ENCODE results near the gene ALK.

Gene ALK

GRCh38 chr2:29495068-29495467, 426.3 kb downstream of the ALK start:
- DNase-seq (ENCODE audit: low read depth in 2 of 2), result no peak

GRCh38 chr2:29492701-29493100, 428.7 kb downstream of the ALK start:
- DNase-seq (ENCODE audit: low read depth in 2 of 2), result no peak

DNA sequence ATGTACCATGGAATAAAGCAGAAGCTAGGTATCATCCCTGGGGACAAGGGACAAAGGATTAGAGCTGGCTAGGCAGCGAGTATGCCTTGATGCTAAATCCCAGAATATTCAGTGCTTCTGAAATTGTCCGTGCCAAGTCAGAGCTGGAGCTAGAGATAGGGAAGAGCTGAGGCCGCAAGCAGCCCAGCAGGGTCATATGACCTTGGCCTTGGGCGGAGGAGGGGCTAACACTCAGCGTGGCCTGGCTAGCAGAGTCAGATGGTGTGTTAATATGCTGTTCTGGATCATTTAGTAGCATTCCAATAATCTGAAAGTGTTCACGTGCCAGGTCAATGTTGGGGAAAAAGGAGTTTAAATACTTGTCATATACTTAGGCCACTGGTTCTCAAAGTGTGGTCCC, 431.3 kb downstream of the ALK start:
- no peak for DNase-seq (ENCODE audit: low read depth in 2 of 2)

DNA sequence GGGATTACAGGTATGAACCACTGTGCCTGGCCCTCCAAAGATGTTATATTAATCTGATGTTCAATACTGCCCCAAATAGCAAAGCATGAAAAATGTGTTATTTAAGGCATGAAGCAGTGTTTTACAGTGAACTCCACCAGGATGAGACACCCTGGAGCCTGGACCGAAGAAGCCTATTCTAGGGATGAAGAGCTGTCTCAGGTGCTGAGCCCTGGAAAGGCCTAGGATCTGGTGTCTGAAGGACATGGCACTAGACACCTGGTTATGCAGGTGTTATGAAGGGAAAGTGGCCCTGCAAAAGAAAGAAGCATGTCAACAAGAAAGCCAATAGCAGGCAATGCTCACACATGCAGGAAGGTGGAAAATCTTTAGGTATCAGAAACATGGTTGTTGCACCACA, 431.8 kb downstream of the ALK start:
- no peak for DNase-seq (ENCODE audit: low read depth in 2 of 2)

DNA sequence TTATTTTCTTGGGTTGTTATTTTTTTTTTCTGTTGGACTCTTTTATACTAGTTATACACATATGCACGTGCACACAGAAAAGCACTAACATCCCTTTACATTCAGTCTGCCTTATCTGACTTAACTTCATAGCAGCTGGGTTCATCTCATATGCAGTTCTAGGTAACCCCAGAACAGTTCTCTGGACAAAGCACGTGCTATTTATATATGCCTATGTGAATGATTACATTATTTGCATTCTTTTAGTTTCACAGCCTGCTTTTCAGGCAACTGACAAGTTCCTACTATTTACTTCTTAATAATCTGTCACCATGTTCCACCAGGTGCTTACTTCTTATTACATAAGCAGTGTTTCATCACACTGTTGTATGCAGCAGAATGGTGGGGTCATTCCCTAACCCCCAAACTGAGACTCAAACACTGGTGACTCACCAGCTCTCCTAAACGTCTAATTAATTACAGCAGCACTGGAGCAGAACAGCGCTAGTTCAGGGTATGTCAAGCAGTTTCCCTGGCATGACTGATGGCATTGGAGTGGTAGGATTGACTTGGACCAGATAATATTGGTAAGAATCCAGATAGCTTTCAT, 433.3 kb downstream of the ALK start:
- no peak for DNase-seq (ENCODE audit: low read depth in 2 of 2)

DNA sequence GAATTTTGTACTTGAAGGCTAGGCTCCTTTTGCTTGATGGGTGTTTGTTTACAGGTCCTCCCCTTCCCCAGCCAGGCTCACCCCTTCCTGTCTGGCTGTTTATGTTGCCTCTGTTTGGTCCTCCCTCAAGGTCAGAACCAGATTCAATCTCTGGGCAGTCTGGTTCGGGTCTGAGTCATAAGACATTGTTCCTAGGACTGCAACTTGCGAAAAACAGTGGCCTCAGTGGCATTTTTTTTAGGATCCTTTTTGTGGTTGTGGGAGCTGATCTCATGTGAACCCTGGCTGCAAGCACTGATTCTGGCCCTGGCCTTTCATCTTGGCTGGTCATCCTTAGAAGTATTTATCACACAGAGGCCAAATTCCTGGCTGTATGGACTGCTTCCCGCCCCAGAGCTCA, 435.8 kb downstream of the ALK start:
- DNase-seq (ENCODE audit: low read depth in 2 of 2), result no peak

- DNase-seq (ENCODE audit: low read depth in 2 of 2), result no peak
Observed at GRCh38 chr2:29485117-29485516, 436.3 kb downstream of the ALK start.

DNA sequence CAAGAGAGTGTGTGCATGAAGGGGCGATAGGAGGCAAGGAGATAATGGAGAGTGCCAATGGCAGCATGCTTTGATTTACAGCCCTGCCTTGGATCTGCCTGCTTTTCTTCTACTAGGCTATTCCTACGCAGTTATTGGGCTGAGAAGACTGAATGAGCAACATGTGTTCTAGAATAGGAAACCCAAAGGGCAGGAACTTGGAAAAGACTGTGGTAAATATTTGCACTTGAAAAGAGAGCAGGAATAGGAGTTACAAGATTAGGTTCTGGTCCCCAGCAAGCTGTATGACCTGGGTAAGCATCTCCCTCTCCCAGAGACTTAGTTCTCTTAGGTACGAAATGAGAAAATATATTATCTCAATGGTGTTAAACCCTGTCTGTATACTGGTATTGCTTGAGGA, 438.5 kb downstream of the ALK start:
- no peak for DNase-seq (ENCODE audit: low read depth in 2 of 2)

DNA sequence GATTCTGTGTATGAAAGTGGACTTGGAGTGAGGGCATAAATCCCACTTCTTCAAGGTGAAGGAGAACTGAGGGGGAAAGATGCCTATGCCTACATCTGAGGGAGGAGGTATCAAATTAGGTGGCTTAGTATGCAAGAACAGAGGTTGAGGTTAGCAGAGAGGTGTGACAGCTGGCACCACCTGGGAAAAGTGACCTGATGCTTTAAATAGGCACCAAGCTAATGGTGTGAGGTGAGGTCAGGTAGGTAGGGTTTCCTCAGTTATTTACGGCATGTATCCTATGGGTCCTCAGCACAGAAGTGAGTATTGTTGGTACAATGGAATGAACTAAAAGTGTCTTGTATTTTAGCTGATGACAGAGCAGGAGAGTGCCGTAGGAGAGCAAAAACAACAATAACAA, 439.0 kb downstream of the ALK start:
- no peak for DNase-seq (ENCODE audit: low read depth in 2 of 2)

DNA sequence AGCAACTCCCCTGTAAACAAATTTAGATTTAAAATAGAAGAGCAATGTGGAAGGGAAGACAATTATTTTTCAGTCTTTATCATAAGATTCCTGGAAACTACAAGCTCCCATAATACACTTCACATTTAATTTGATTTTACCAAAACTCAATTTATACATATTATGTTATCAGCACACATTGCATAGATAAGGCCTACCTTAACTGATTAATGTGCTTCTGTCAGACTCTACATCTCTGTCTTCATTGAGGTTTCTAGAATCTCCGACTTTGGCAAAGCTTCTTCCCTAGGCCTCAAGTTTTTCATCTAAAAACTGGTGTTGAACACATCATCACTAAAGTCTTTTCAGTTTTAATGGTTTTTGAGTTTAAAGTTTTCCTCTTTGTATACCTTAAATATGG, 440.1 kb downstream of the ALK start:
- DNase-seq (ENCODE audit: low read depth in 2 of 2), result no peak

DNA sequence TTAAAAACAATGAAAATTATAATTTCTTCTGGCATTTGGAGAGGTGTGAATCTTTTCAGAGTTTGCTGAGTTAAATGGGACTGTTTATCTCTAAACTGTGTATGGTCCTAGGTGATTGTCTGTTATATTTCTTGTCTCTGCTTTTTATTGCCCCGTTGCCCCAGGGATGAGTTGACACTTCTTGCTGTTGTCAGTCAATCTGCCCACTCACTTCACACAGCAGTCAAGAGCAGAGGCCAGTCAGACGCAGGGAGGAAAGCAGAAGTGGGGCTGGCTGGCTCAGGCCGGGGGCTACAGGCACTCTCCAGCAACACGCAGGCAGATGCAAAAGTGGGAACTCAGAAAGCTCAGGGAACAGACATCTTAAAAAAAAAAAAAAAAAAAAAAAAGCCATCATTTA, 441.0 kb downstream of the ALK start:
- DNase-seq (ENCODE audit: low read depth in 2 of 2), result no peak

- no peak for DNase-seq (ENCODE audit: low read depth in 2 of 2)
Observed at GRCh38 chr2:29479401-29479800, 442.0 kb downstream of the ALK start.

DNA sequence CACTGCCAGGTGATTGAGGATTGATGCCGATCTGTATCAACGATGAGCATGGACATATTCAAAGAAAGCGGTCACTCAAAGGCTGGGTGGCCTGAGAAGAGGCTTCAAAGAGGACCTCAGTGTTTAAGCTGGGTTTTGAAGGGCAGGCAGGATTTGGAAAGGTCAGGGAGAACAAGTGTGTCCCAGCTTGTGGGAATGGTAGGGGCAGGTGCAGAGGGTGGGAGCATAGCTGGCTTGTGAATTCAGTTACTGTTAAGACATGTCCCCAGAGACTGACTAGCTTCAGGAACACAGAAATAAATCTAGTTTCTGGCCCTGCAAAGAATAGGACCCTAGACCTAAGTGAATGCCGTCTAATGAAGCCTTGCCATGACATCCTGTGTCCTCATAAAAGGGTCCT, 442.7 kb downstream of the ALK start:
- no peak for DNase-seq (ENCODE audit: low read depth in 2 of 2)

DNA sequence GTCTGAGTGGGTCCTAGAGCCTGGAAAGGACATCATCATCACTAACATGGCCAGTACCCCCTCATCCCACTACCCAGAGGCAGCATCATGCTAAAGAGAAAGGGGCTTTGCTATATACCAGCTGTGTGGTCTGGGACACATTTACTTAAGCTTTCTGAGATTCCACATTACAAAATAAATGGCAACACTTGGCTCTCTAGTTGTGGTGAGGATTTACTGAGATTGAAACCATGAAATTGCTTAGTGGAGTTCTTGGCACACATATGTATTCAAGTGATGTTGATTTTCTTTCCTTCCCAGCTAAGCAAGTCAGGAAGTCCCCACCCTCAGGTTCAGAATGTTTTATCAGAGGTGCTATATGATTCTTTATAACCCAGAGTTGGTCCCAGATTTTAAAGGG, 444.2 kb downstream of the ALK start:
- no peak for DNase-seq (ENCODE audit: low read depth in 2 of 2)

GRCh38 chr2:29475499-29475898, 445.9 kb downstream of the ALK start:
- DNase-seq (ENCODE audit: low read depth in 2 of 2), result no peak

GRCh38 chr2:29469961-29470360, 451.4 kb downstream of the ALK start:
- DNase-seq (ENCODE audit: low read depth in 2 of 2), result no peak

DNA sequence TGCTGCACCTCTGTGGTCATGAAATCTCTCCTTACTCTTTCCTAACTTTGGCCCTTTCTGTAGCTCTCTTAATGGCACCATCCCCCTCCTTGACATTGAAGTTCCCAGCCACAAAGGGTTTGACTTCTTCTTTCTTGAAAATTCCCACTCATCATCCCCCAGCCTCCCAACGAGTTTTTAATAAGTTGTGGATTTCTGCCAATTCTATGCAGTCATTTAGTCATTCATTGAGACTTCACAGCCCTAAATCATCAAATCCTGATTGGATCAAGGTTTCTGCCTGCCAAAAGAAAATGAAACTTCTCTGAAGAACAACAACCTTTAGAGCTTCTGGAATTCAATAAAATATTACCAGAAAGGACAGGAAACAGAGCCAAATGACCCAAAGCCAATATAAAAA, 451.9 kb downstream of the ALK start:
- DNase-seq (ENCODE audit: low read depth in 2 of 2), result no peak

GRCh38 chr2:29463181-29463900, 458.0 kb downstream of the ALK start:
- DNase-seq (ENCODE audit: low read depth in 2 of 2), result no peak

DNA sequence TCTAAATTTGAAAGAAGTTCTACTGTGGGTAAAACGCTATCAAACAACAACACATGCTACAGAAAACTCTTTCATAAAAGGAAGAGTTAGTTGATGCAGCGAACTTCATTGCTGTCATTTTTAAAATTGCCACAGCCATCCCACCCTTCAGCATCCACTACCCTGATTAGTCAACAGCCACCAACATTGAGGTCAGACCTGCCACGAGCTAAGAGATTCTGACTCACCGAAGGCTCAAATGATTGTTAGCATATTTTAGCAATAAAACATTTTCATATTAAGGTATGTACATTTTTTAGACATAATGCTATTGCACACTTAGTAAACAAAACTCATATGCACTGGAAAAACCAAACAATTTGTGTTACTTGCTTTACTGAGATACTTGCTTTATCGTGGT, 459.1 kb downstream of the ALK start:
- no peak for DNase-seq (ENCODE audit: low read depth in 2 of 2)

DNA sequence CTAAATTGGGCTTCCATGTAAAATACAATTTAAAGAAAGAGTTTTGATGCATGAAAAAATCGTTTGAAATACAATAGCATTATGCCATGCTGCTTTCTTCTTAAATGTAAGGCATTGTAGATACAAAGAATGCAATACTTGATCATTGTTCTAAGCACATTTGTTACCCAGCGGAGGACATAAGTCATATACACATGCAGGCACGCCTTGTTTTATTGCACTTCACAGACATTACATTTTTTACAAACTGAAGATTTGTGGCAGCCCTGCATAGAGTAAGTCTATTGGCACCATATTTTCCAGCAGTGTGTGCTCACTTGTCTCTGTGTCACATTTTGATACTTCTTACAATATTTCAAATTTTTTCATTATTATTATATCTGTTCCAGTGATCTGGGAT, 461.2 kb downstream of the ALK start:
- DNase-seq (ENCODE audit: low read depth in 2 of 2), result no peak

- no peak for DNase-seq (ENCODE audit: low read depth in 2 of 2)
Observed at GRCh38 chr2:29459445-29460179, 461.8 kb downstream of the ALK start.

GRCh38 chr2:29456429-29456828, 465.0 kb downstream of the ALK start:
- no peak for DNase-seq (ENCODE audit: low read depth in 2 of 2)

- DNase-seq (ENCODE audit: low read depth in 2 of 2), result no peak
Observed at GRCh38 chr2:29455200-29455860, 466.1 kb downstream of the ALK start.

Measured in stimulated activated CD4-positive, alpha-beta T cell treated with anti-CD3 and anti-CD28 coated beads, Interleukin-12 subunit alpha, Interleukin-12 subunit beta, amount 100 ng/mL, for 24 hours (primary cell).